Measurements from ENCODE around the gene MCF2.
A peak's percentile ranks its signal among the peaks of the same experiment; 100 is the strongest.

Gene MCF2

GRCh38 chrX:139596068-139596467 lies 111.9 kb downstream of the MCF2 start:
- no peak for FAIRE-seq

GRCh38 chrX:139585613-139586012 lies 122.4 kb downstream of the MCF2 start:
- DNase-seq (ENCODE audit: insufficient read length) (no peak), FAIRE-seq (no peak)
- no peak for TF ChIP-seq POLR2AphosphoS5 (IDR thresholded peaks at IDR 0.05; ENCODE audit: low read depth, low read length)
- no peak for TF ChIP-seq POLR2A (IDR thresholded peaks at IDR 0.05; ENCODE audit: low read depth, low read length)
- TF ChIP-seq TAF1 (IDR thresholded peaks at IDR 0.05; ENCODE audit: borderline replicate concordance, low read depth, low read length): no peak

More at GRCh38 chrX:139596068-139596467, 111.9 kb downstream of the MCF2 start:
- TF ChIP-seq POLR2A (IDR thresholded peaks at IDR 0.05; ENCODE audit: low read depth, low read length) (no peak), TAF1 (IDR thresholded peaks at IDR 0.05; ENCODE audit: borderline replicate concordance, low read depth, low read length) (no peak), POLR2AphosphoS5 (IDR thresholded peaks at IDR 0.05; ENCODE audit: low read depth, low read length) (no peak)
- no peak for DNase-seq (ENCODE audit: insufficient read length)

- FAIRE-seq: no peak
- TF ChIP-seq POLR2A (IDR thresholded peaks at IDR 0.05; ENCODE audit: low read depth, low read length): no peak
- TF ChIP-seq TAF1 (IDR thresholded peaks at IDR 0.05; ENCODE audit: borderline replicate concordance, low read depth, low read length): no peak
- TF ChIP-seq POLR2AphosphoS5 (IDR thresholded peaks at IDR 0.05; ENCODE audit: low read depth, low read length): no peak
These were observed 126.9 kb downstream of the MCF2 start for GRCh38 chrX:139581068-139581467.

GRCh38 chrX:139566981-139567380 lies 141.0 kb downstream of the MCF2 start:
- DNase-seq (ENCODE audit: insufficient read length): no peak
- TF ChIP-seq POLR2AphosphoS5 (IDR thresholded peaks at IDR 0.05; ENCODE audit: low read depth, low read length) (no peak), POLR2A (IDR thresholded peaks at IDR 0.05; ENCODE audit: low read depth, low read length) (no peak), TAF1 (IDR thresholded peaks at IDR 0.05; ENCODE audit: borderline replicate concordance, low read depth, low read length) (no peak)
- no peak for FAIRE-seq

More at GRCh38 chrX:139581068-139581467, 126.9 kb downstream of the MCF2 start:
- no peak for DNase-seq (ENCODE audit: insufficient read length)

- TF ChIP-seq POLR2A (IDR thresholded peaks at IDR 0.05; ENCODE audit: low read depth, low read length) (no peak), TAF1 (IDR thresholded peaks at IDR 0.05; ENCODE audit: borderline replicate concordance, low read depth, low read length) (no peak), POLR2AphosphoS5 (IDR thresholded peaks at IDR 0.05; ENCODE audit: low read depth, low read length) (no peak)
- no peak for FAIRE-seq
- DNase-seq (ENCODE audit: insufficient read length): no peak
These were observed 144.7 kb downstream of the MCF2 start for GRCh38 chrX:139563251-139563650.

- DNase-seq (ENCODE audit: insufficient read length) (no peak), FAIRE-seq (no peak)
- no peak for TF ChIP-seq TAF1 (IDR thresholded peaks at IDR 0.05; ENCODE audit: borderline replicate concordance, low read depth, low read length)
- TF ChIP-seq POLR2AphosphoS5 (IDR thresholded peaks at IDR 0.05; ENCODE audit: low read depth, low read length): no peak
- TF ChIP-seq POLR2A (IDR thresholded peaks at IDR 0.05; ENCODE audit: low read depth, low read length): no peak
These were observed 147.7 kb downstream of the MCF2 start for GRCh38 chrX:139560221-139560620.

GRCh38 chrX:139559383-139560042 lies 148.5 kb downstream of the MCF2 start:
- DNase-seq (ENCODE audit: insufficient read length): no peak
- TF ChIP-seq POLR2A (IDR thresholded peaks at IDR 0.05; ENCODE audit: low read depth, low read length): no peak
- peak; percentile 84 for FAIRE-seq

- DNase-seq (ENCODE audit: insufficient read length) (no peak), FAIRE-seq (peak; percentile 61)
- TF ChIP-seq TAF1 (IDR thresholded peaks at IDR 0.05; ENCODE audit: borderline replicate concordance, low read depth, low read length): no peak
- TF ChIP-seq POLR2AphosphoS5 (IDR thresholded peaks at IDR 0.05; ENCODE audit: low read depth, low read length): no peak
- no peak for TF ChIP-seq POLR2A (IDR thresholded peaks at IDR 0.05; ENCODE audit: low read depth, low read length)
These were observed 152.8 kb downstream of the MCF2 start for GRCh38 chrX:139554991-139555675.

- TF ChIP-seq POLR2A (IDR thresholded peaks at IDR 0.05; ENCODE audit: low read depth, low read length) (no peak), TAF1 (IDR thresholded peaks at IDR 0.05; ENCODE audit: borderline replicate concordance, low read depth, low read length) (no peak), POLR2AphosphoS5 (IDR thresholded peaks at IDR 0.05; ENCODE audit: low read depth, low read length) (no peak)
- DNase-seq (ENCODE audit: insufficient read length) (no peak), FAIRE-seq (peak; percentile 77)
These were observed 153.6 kb downstream of the MCF2 start for GRCh38 chrX:139554376-139554775.

- DNase-seq (ENCODE audit: insufficient read length) (no peak), FAIRE-seq (no peak)
- TF ChIP-seq TAF1 (IDR thresholded peaks at IDR 0.05; ENCODE audit: borderline replicate concordance, low read depth, low read length) (no peak), POLR2AphosphoS5 (IDR thresholded peaks at IDR 0.05; ENCODE audit: low read depth, low read length) (no peak), POLR2A (IDR thresholded peaks at IDR 0.05; ENCODE audit: low read depth, low read length) (no peak)
These were observed 163.4 kb downstream of the MCF2 start for GRCh38 chrX:139544591-139544990.

- DNase-seq (ENCODE audit: insufficient read length) (no peak), FAIRE-seq (no peak)
- TF ChIP-seq TAF1 (IDR thresholded peaks at IDR 0.05; ENCODE audit: borderline replicate concordance, low read depth, low read length): no peak
- no peak for TF ChIP-seq POLR2AphosphoS5 (IDR thresholded peaks at IDR 0.05; ENCODE audit: low read depth, low read length)
- TF ChIP-seq POLR2A (IDR thresholded peaks at IDR 0.05; ENCODE audit: low read depth, low read length): no peak
These were observed 164.0 kb downstream of the MCF2 start for GRCh38 chrX:139543920-139544319.

- FAIRE-seq: no peak
- no peak for TF ChIP-seq TAF1 (IDR thresholded peaks at IDR 0.05; ENCODE audit: borderline replicate concordance, low read depth, low read length)
- TF ChIP-seq POLR2A (IDR thresholded peaks at IDR 0.05; ENCODE audit: low read depth, low read length): no peak
- TF ChIP-seq POLR2AphosphoS5 (IDR thresholded peaks at IDR 0.05; ENCODE audit: low read depth, low read length): no peak
- DNase-seq (ENCODE audit: insufficient read length): no peak
These were observed 165.3 kb downstream of the MCF2 start for GRCh38 chrX:139542652-139543051.
